Liver (tissue), 3 donors: ENCODE results near the gene RUNX1.

Source experiments
- EGR1 ChIP-seq, 2 donors: IDR thresholded peaks; 2 replicates each; pipeline ENCODE4 v1.6.1; 2016 to 2018; ENCODE audit warnings: antibody characterized with exemption in 2 of 2, low read depth in 2 of 2
- RXRA ChIP-seq, 2 donors: IDR thresholded peaks; 2 replicates each; pipeline ENCODE4 v1.6.1; 2017 to 2018; ENCODE audit warnings: antibody characterized with exemption in 2 of 2, mild to moderate bottlenecking in 1 of 2
- TAF1 ChIP-seq: conservative IDR thresholded peaks from 2 replicates; pipeline ENCODE4 v1.6.1; 2016; ENCODE audit warnings: antibody characterized with exemption, mild to moderate bottlenecking
- YY1 ChIP-seq: IDR thresholded peaks from 2 replicates; pipeline ENCODE4 v1.6.1; 2016; ENCODE audit warnings: antibody characterized with exemption, mild to moderate bottlenecking
- TF ChIP-seq, protein P1 (sequence below): fragments of 150-350 bp; IDR thresholded peaks from 2 replicates; pipeline ENCODE4 v1.5.1; 2017; ENCODE audit warnings: improper control_type of control experiment, low read depth, low read length; ENCODE audit not compliant: missing input control
- TF ChIP-seq, protein P2 (sequence below): IDR thresholded peaks from 2 replicates; pipeline ENCODE4 v1.6.1; 2016; ENCODE audit warnings: antibody characterized with exemption, mild to moderate bottlenecking
- TF ChIP-seq, protein P3 (sequence below): IDR thresholded peaks from 2 replicates; pipeline ENCODE4 v1.6.1; 2016; ENCODE audit warnings: antibody characterized with exemption
- donor health status: healthy.
- donor health status: healthy.

DNA sequence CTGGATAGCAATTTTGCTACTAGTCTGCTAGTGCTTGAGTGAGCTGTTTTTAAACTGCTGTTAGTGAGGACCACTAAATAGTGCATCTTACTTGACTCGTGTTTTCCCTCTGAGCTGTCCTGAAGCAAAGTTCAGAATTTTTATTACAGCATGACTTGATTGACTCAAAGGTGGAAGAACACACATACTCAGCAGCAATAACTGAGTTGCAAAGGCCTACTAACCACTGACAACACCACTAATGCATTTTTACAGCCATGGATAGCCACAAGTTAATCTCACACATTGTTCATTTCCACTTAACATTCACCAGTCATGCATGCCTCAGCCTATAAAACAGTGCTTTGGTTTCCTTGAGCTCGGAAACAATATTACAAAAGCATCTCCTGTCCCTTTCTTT is 148.7 kb downstream of the RUNX1 start:
- TF ChIP-seq, protein P1, sequence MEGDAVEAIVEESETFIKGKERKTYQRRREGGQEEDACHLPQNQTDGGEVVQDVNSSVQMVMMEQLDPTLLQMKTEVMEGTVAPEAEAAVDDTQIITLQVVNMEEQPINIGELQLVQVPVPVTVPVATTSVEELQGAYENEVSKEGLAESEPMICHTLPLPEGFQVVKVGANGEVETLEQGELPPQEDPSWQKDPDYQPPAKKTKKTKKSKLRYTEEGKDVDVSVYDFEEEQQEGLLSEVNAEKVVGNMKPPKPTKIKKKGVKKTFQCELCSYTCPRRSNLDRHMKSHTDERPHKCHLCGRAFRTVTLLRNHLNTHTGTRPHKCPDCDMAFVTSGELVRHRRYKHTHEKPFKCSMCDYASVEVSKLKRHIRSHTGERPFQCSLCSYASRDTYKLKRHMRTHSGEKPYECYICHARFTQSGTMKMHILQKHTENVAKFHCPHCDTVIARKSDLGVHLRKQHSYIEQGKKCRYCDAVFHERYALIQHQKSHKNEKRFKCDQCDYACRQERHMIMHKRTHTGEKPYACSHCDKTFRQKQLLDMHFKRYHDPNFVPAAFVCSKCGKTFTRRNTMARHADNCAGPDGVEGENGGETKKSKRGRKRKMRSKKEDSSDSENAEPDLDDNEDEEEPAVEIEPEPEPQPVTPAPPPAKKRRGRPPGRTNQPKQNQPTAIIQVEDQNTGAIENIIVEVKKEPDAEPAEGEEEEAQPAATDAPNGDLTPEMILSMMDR, result no peak
- TF ChIP-seq RXRA (IDR thresholded peaks at IDR 0.05), result no peak
- TF ChIP-seq TAF1, result no peak
- TF ChIP-seq, protein P2, sequence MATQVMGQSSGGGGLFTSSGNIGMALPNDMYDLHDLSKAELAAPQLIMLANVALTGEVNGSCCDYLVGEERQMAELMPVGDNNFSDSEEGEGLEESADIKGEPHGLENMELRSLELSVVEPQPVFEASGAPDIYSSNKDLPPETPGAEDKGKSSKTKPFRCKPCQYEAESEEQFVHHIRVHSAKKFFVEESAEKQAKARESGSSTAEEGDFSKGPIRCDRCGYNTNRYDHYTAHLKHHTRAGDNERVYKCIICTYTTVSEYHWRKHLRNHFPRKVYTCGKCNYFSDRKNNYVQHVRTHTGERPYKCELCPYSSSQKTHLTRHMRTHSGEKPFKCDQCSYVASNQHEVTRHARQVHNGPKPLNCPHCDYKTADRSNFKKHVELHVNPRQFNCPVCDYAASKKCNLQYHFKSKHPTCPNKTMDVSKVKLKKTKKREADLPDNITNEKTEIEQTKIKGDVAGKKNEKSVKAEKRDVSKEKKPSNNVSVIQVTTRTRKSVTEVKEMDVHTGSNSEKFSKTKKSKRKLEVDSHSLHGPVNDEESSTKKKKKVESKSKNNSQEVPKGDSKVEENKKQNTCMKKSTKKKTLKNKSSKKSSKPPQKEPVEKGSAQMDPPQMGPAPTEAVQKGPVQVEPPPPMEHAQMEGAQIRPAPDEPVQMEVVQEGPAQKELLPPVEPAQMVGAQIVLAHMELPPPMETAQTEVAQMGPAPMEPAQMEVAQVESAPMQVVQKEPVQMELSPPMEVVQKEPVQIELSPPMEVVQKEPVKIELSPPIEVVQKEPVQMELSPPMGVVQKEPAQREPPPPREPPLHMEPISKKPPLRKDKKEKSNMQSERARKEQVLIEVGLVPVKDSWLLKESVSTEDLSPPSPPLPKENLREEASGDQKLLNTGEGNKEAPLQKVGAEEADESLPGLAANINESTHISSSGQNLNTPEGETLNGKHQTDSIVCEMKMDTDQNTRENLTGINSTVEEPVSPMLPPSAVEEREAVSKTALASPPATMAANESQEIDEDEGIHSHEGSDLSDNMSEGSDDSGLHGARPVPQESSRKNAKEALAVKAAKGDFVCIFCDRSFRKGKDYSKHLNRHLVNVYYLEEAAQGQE, result no peak
- TF ChIP-seq, protein P3, sequence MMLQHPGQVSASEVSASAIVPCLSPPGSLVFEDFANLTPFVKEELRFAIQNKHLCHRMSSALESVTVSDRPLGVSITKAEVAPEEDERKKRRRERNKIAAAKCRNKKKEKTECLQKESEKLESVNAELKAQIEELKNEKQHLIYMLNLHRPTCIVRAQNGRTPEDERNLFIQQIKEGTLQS, result no peak
- TF ChIP-seq EGR1 (IDR thresholded peaks at IDR 0.05; ENCODE audit: low read depth in 2 of 2), result no peak
- no peak for TF ChIP-seq YY1
